SH-SY5Y (cell line): ENCODE results near the gene CSRNP3.

Source experiments
- GATA2 ChIP-seq: IDR thresholded peaks from 2 replicates; pipeline ENCODE4 v1.6.1; 2011; ENCODE audit warnings: mild to moderate bottlenecking, low read depth, low read length
- GATA3 ChIP-seq: IDR thresholded peaks from 2 replicates; pipeline ENCODE4 v1.6.1; 2011; ENCODE audit warnings: low read depth, mild to moderate bottlenecking, low read length, moderate library complexity

Gene CSRNP3

GRCh38 chr2:165576409-165577154 is 107.1 kb downstream of the CSRNP3 start:
- TF ChIP-seq GATA3 (no peak), GATA2 (no peak)

- TF ChIP-seq GATA2, result no peak
Observed at GRCh38 chr2:165582409-165582808, 112.9 kb downstream of the CSRNP3 start.

GRCh38 chr2:165582863-165583506 is 113.5 kb downstream of the CSRNP3 start:
- TF ChIP-seq GATA3 (no peak), GATA2 (no peak)

- no peak for TF ChIP-seq GATA3
Observed at GRCh38 chr2:165584126-165584654, 114.7 kb downstream of the CSRNP3 start.

DNA sequence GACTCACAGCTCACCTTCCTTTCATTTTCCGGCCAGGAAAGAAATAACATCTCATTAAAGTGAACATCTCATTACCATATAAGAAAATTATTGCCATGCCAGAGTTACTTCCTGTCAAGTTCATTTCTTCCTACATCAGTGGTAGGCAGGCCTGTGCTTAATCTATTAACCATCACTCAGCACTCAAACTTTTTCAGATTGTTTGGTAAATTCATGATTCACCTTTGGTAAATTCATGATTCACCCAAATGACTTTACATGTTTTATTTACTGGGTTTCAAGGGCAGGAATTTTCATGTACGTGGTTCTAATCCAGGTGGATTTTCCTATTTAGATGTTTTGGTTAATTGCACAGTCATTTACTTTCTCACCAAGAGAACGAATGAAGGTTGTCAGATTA is 116.5 kb downstream of the CSRNP3 start:
- no peak for TF ChIP-seq GATA2
- TF ChIP-seq GATA3, result no peak

DNA sequence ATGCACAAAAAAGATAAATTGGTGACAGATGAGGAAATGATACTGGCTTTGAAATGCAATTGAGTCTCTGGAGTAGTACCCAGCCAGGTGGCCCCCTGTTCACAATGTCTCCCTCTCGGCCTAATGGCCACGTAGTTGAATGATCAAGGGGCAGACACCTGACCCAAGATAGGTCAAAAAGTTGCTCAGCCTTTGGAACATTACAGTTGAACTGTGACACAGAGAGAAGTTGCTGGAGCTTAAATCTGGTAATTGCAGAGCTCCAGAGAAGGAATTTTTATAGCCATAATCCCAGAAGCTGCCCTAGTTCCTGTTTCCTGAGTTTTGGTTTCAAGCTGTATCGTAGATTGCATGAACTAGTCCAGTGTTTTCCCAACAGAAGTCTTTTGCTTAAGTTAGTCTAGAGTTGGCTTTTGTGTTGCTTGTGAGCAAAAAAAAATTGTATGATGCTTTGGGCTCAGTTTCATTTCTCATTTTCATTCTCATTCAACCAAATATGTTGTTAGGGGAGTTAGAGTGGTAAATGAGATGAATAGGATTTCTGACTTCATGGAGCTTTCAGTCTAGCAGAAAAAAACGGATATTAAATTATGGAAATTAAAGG is 117.9 kb downstream of the CSRNP3 start:
- no peak for TF ChIP-seq GATA2
- no peak for TF ChIP-seq GATA3

GRCh38 chr2:165593081-165593480 is 123.6 kb downstream of the CSRNP3 start:
- TF ChIP-seq GATA3 (no peak), GATA2 (no peak)

GRCh38 chr2:165594231-165594934 is 124.9 kb downstream of the CSRNP3 start:
- TF ChIP-seq GATA2, result no peak
- TF ChIP-seq GATA3, result no peak

DNA sequence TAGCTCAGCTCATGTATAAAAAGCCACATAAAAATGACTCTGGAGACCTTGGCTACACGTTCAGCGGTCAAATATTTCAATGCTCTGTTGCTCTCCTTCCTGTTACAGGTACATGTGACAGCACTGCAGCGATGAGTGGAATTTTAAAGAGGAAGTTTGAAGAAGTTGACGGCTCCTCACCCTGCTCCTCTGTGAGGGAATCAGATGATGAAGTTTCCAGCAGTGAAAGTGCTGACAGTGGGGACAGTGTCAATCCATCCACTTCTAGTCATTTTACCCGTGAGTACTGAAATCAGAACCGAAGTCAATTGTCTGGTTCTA is 125.4 kb downstream of the CSRNP3 start:
- TF ChIP-seq GATA3 (no peak), GATA2 (no peak)

DNA sequence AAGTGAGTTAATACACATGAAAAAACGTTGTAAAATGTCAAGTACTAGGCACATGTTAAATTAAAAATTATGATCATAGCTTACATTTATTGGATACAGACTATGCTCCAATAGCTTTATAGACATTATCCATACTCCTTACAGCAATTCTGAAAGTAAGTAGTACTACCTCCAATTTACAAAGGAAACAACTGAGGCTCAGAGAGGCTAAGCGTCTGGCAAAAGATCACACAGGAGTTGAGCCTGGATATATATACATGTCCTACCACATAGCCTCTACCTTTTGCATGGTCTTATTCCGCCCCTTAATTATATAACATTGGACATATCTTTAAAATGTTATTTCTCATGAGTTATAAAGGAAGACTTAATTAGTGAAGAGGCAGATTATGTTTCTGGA is 127.3 kb downstream of the CSRNP3 start:
- TF ChIP-seq GATA2 (no peak), GATA3 (no peak)

DNA sequence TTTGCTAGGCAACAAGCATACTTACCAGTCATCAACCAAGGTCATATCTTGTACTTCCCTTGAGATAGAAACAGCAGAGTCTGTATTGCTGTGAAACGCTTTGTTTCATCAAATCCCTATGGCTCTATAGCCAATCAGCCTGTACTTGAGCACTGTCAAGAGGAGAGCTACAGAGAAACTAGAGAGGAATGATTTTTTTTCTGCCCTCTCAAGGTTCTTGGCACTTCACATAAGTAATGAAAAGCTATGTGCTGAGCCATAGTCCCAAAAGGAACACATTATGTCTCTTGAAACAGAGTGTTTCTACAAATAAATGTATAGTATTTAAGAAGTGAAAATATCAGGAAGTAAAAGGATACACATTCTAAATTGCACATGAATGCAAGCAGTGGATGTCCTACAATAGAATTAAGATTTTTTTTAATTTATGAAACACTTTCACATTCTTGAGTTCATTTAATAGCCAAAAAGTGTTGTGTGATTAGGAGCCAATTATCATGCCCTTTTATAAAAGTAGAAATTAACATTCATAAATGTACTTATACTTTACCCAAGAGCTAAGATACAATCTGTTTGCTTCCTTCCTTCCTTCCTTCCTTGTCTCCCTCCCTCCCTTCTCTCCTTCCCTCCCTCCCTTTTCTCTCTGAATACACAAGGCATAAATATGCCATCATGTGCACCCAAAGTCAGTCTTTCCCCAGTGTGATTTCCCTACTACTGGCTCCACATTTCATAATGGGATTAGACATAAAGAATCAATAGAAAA is 131.8 kb downstream of the CSRNP3 start:
- no peak for TF ChIP-seq GATA2
- TF ChIP-seq GATA3, result no peak

DNA sequence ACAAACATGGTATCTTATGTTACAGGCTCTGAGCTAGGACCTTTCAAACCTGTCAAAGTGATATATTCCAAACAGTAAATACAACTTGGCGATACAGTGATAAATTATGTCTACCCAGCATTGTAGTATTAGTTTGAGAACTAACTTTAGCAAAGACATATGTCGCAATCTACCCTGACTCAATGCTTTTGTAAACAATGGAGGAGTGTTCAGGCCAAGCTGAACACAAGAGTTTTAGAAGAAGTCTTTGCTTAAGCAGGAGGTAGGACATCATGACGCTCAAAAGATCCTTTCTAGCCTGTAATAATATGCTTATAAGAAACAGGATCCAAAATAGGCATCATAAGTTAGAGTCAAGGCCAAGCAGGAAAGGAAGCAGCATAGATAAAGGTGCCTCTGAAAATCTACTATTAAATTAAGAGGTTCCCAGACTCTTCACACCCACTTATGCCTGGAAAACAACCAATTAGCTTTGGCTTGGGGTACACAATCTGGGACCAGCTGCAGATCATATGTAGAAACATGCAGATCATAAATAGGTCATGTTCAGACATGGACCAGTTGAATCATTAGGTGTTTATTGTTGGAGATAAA is 132.5 kb downstream of the CSRNP3 start:
- TF ChIP-seq GATA2, result no peak
- no peak for TF ChIP-seq GATA3

- TF ChIP-seq GATA2 (no peak), GATA3 (no peak)
Observed at GRCh38 chr2:165609672-165610071, 140.2 kb downstream of the CSRNP3 start.
